ENCODE measurements around the gene TTC27. TPM values are rescaled to one million over a fixed set of nuclear protein-coding genes. Genes with fewer than 3 reads are reported as not detected.

The TTC27 gene
- total and polyA plus RNA-seq, 2 donors: 10.9 to 17.8 TPM

- Histone ChIP-seq H3K4me1 (ENCODE audit: control insufficient read depth in 2 of 2, insufficient read depth in 2 of 2, low read length in 2 of 2) (no peaks in the 10 kb centered on the region), H3K27me3 (ENCODE audit: control insufficient read depth in 2 of 2, insufficient read depth in 1 of 2, low read length in 1 of 2) (no peaks in the 10 kb centered on the region), H3K9me3 (ENCODE audit: control insufficient read depth in 2 of 2, insufficient read depth in 1 of 2, low read length in 1 of 2) (no peaks in the 10 kb centered on the region), H3K36me3 (ENCODE audit: control insufficient read depth in 2 of 2, insufficient read depth in 2 of 2, low read length in 1 of 2) (no peaks in the 10 kb centered on the region), H3K27ac (ENCODE audit: low read depth in 1 of 2, low read length in 1 of 2) (no peak overlapping the region), H3K4me3 (ENCODE audit: low read length in 2 of 2) (no peak overlapping the region)
- 97% methylated on average over 1 of the region's 1 CpG for WGBS
- no peak for DNase-seq (ENCODE audit: low read depth in 6 of 9, low spot score in 9 of 9)
These were observed 107.5 kb downstream of the TTC27 start for GRCh38 chr2:32735348-32735747.

GRCh38 chr2:32738939-32739338, 111.1 kb downstream of the TTC27 start:
- 91% methylated on average over 2 of the region's 2 CpGs for WGBS
- no peak for DNase-seq (ENCODE audit: low read depth in 6 of 9, low spot score in 9 of 9)
- H3K27me3 ChIP-seq (ENCODE audit: control insufficient read depth in 2 of 2, insufficient read depth in 1 of 2, low read length in 1 of 2): no peaks in the 10 kb centered on the region
- no peak overlapping the region for H3K4me3 ChIP-seq (ENCODE audit: low read length in 2 of 2)
- no peaks in the 10 kb centered on the region for H3K9me3 ChIP-seq (ENCODE audit: control insufficient read depth in 2 of 2, insufficient read depth in 1 of 2, low read length in 1 of 2)
- H3K36me3 ChIP-seq (ENCODE audit: control insufficient read depth in 2 of 2, insufficient read depth in 2 of 2, low read length in 1 of 2): no peaks in the 10 kb centered on the region
- H3K4me1 ChIP-seq (ENCODE audit: control insufficient read depth in 2 of 2, insufficient read depth in 2 of 2, low read length in 2 of 2): no peaks in the 10 kb centered on the region
- no peak overlapping the region for H3K27ac ChIP-seq (ENCODE audit: low read depth in 1 of 2, low read length in 1 of 2)

GRCh38 chr2:32739664-32740063, 111.8 kb downstream of the TTC27 start:
- H3K27me3 ChIP-seq (ENCODE audit: control insufficient read depth in 2 of 2, insufficient read depth in 1 of 2, low read length in 1 of 2): no peaks in the 10 kb centered on the region
- WGBS: 97% methylated on average over 2 of the region's 2 CpGs
- H3K36me3 ChIP-seq (ENCODE audit: control insufficient read depth in 2 of 2, insufficient read depth in 2 of 2, low read length in 1 of 2): no peaks in the 10 kb centered on the region
- H3K4me1 ChIP-seq (ENCODE audit: control insufficient read depth in 2 of 2, insufficient read depth in 2 of 2, low read length in 2 of 2): no peaks in the 10 kb centered on the region
- no peak overlapping the region for H3K27ac ChIP-seq (ENCODE audit: low read depth in 1 of 2, low read length in 1 of 2)
- DNase-seq (ENCODE audit: low read depth in 6 of 9, low spot score in 9 of 9): no peak
- H3K4me3 ChIP-seq (ENCODE audit: low read length in 2 of 2): no peak overlapping the region
- H3K9me3 ChIP-seq (ENCODE audit: control insufficient read depth in 2 of 2, insufficient read depth in 1 of 2, low read length in 1 of 2): no peaks in the 10 kb centered on the region

- Histone ChIP-seq H3K9me3 (ENCODE audit: control insufficient read depth in 2 of 2, insufficient read depth in 1 of 2, low read length in 1 of 2) (no peaks in the 10 kb centered on the region), H3K4me1 (ENCODE audit: control insufficient read depth in 2 of 2, insufficient read depth in 2 of 2, low read length in 2 of 2) (no peaks in the 10 kb centered on the region), H3K4me3 (ENCODE audit: low read length in 2 of 2) (no peak overlapping the region), H3K36me3 (ENCODE audit: control insufficient read depth in 2 of 2, insufficient read depth in 2 of 2, low read length in 1 of 2) (no peaks in the 10 kb centered on the region), H3K27me3 (ENCODE audit: control insufficient read depth in 2 of 2, insufficient read depth in 1 of 2, low read length in 1 of 2) (no peaks in the 10 kb centered on the region), H3K27ac (ENCODE audit: low read depth in 1 of 2, low read length in 1 of 2) (no peak overlapping the region)
- DNase-seq (ENCODE audit: low read depth in 6 of 9, low spot score in 9 of 9): no peak
- WGBS: 97% methylated on average over 1 of the region's 1 CpG
These were observed 113.7 kb downstream of the TTC27 start for GRCh38 chr2:32741575-32741974.

- DNase-seq (ENCODE audit: low read depth in 6 of 9, low spot score in 9 of 9): no peak
- Histone ChIP-seq H3K36me3 (ENCODE audit: control insufficient read depth in 2 of 2, insufficient read depth in 2 of 2, low read length in 1 of 2) (no peaks in the 10 kb centered on the region), H3K4me1 (ENCODE audit: control insufficient read depth in 2 of 2, insufficient read depth in 2 of 2, low read length in 2 of 2) (no peaks in the 10 kb centered on the region), H3K4me3 (ENCODE audit: low read length in 2 of 2) (no peak overlapping the region), H3K27ac (ENCODE audit: low read depth in 1 of 2, low read length in 1 of 2) (no peak overlapping the region), H3K9me3 (ENCODE audit: control insufficient read depth in 2 of 2, insufficient read depth in 1 of 2, low read length in 1 of 2) (no peaks in the 10 kb centered on the region), H3K27me3 (ENCODE audit: control insufficient read depth in 2 of 2, insufficient read depth in 1 of 2, low read length in 1 of 2) (no peaks in the 10 kb centered on the region)
- 97% methylated on average over 2 of the region's 2 CpGs for WGBS
These were observed 114.5 kb downstream of the TTC27 start for GRCh38 chr2:32742376-32742775.

GRCh38 chr2:32743480-32744236, 115.8 kb downstream of the TTC27 start:
- no peak for DNase-seq (ENCODE audit: low read depth in 6 of 9, low spot score in 9 of 9)
- H3K4me3 ChIP-seq (ENCODE audit: low read length in 2 of 2): no peak overlapping the region
- 96% methylated on average over 3 of the region's 3 CpGs for WGBS
- no peak overlapping the region for H3K27ac ChIP-seq (ENCODE audit: low read depth in 1 of 2, low read length in 1 of 2)
- H3K9me3 ChIP-seq (ENCODE audit: control insufficient read depth in 2 of 2, insufficient read depth in 1 of 2, low read length in 1 of 2): no peaks in the 10 kb centered on the region
- H3K4me1 ChIP-seq (ENCODE audit: control insufficient read depth in 2 of 2, insufficient read depth in 2 of 2, low read length in 2 of 2): no peaks in the 10 kb centered on the region
- H3K27me3 ChIP-seq (ENCODE audit: control insufficient read depth in 2 of 2, insufficient read depth in 1 of 2, low read length in 1 of 2): no peaks in the 10 kb centered on the region
- H3K36me3 ChIP-seq (ENCODE audit: control insufficient read depth in 2 of 2, insufficient read depth in 2 of 2, low read length in 1 of 2): no peaks in the 10 kb centered on the region

GRCh38 chr2:32745191-32745590, 117.3 kb downstream of the TTC27 start:
- no peak overlapping the region for H3K27ac ChIP-seq (ENCODE audit: low read depth in 1 of 2, low read length in 1 of 2)
- DNase-seq (ENCODE audit: low read depth in 6 of 9, low spot score in 9 of 9): no peak
- H3K36me3 ChIP-seq (ENCODE audit: control insufficient read depth in 2 of 2, insufficient read depth in 2 of 2, low read length in 1 of 2): no peaks in the 10 kb centered on the region
- H3K9me3 ChIP-seq (ENCODE audit: control insufficient read depth in 2 of 2, insufficient read depth in 1 of 2, low read length in 1 of 2): no peaks in the 10 kb centered on the region
- H3K4me1 ChIP-seq (ENCODE audit: control insufficient read depth in 2 of 2, insufficient read depth in 2 of 2, low read length in 2 of 2): no peaks in the 10 kb centered on the region
- H3K27me3 ChIP-seq (ENCODE audit: control insufficient read depth in 2 of 2, insufficient read depth in 1 of 2, low read length in 1 of 2): no peaks in the 10 kb centered on the region
- 94% methylated on average over 2 of the region's 2 CpGs for WGBS
- no peak overlapping the region for H3K4me3 ChIP-seq (ENCODE audit: low read length in 2 of 2)

GRCh38 chr2:32745675-32746074, 117.8 kb downstream of the TTC27 start:
- no peak for DNase-seq (ENCODE audit: low read depth in 6 of 9, low spot score in 9 of 9)
- H3K4me1 ChIP-seq (ENCODE audit: control insufficient read depth in 2 of 2, insufficient read depth in 2 of 2, low read length in 2 of 2): no peaks in the 10 kb centered on the region
- H3K4me3 ChIP-seq (ENCODE audit: low read length in 2 of 2): no peak overlapping the region
- no peaks in the 10 kb centered on the region for H3K27me3 ChIP-seq (ENCODE audit: control insufficient read depth in 2 of 2, insufficient read depth in 1 of 2, low read length in 1 of 2)
- no peaks in the 10 kb centered on the region for H3K36me3 ChIP-seq (ENCODE audit: control insufficient read depth in 2 of 2, insufficient read depth in 2 of 2, low read length in 1 of 2)
- H3K27ac ChIP-seq (ENCODE audit: low read depth in 1 of 2, low read length in 1 of 2): no peak overlapping the region
- 99% methylated on average over 1 of the region's 1 CpG for whole genome bisulfite sequencing
- no peaks in the 10 kb centered on the region for H3K9me3 ChIP-seq (ENCODE audit: control insufficient read depth in 2 of 2, insufficient read depth in 1 of 2, low read length in 1 of 2)

GRCh38 chr2:32746669-32747068, 118.8 kb downstream of the TTC27 start:
- DNase-seq (ENCODE audit: low read depth in 6 of 9, low spot score in 9 of 9): no peak
- H3K36me3 ChIP-seq (ENCODE audit: control insufficient read depth in 2 of 2, insufficient read depth in 2 of 2, low read length in 1 of 2): no peaks in the 10 kb centered on the region
- H3K4me1 ChIP-seq (ENCODE audit: control insufficient read depth in 2 of 2, insufficient read depth in 2 of 2, low read length in 2 of 2): no peaks in the 10 kb centered on the region
- H3K4me3 ChIP-seq (ENCODE audit: low read length in 2 of 2): no peak overlapping the region
- H3K27me3 ChIP-seq (ENCODE audit: control insufficient read depth in 2 of 2, insufficient read depth in 1 of 2, low read length in 1 of 2): no peaks in the 10 kb centered on the region
- no peak overlapping the region for H3K27ac ChIP-seq (ENCODE audit: low read depth in 1 of 2, low read length in 1 of 2)
- no peaks in the 10 kb centered on the region for H3K9me3 ChIP-seq (ENCODE audit: control insufficient read depth in 2 of 2, insufficient read depth in 1 of 2, low read length in 1 of 2)
